Fibroblast of pulmonary artery (primary cell): ENCODE measurements around the gene MTMR6.

Experiments used
- DNase-seq: peaks from one replicate; pipeline ENCODE4 v3.0.0-alpha.2; 2010; ENCODE audit warnings: low read depth
- H3K4me3 ChIP-seq: replicated peaks from 2 replicates; pipeline ENCODE4 v1.5.1; 2011; ENCODE audit warnings: low read depth, mild to moderate bottlenecking, control low read depth, low read length, moderate library complexity
- CTCF ChIP-seq: IDR thresholded peaks from 2 replicates; pipeline ENCODE4 v1.5.1; 2011; ENCODE audit warnings: mild to moderate bottlenecking, control low read depth, low read length, inconsistent platforms; ENCODE audit errors: missing control alignments

MTMR6 gene

GRCh38 chr13:25295228-25295627, 7.9 kb upstream of the MTMR6 start:
- no peak overlapping the region for H3K4me3 ChIP-seq
- no peak for DNase-seq
- TF ChIP-seq CTCF, result no peak

GRCh38 chr13:25292301-25292700, 5.0 kb upstream of the MTMR6 start:
- no peak overlapping the region for H3K4me3 ChIP-seq
- DNase-seq, result no peak
- no peak for TF ChIP-seq CTCF

GRCh38 chr13:25291691-25292090, 4.4 kb upstream of the MTMR6 start:
- H3K4me3 ChIP-seq, result no peak overlapping the region
- DNase-seq, result no peak
- no peak for TF ChIP-seq CTCF

GRCh38 chr13:25288966-25289365, 1.7 kb upstream of the MTMR6 start:
- H3K4me3 ChIP-seq, result no peak overlapping the region
- no peak for TF ChIP-seq CTCF
- DNase-seq, result no peak

- peak; percentile 57 for DNase-seq
- peak overlapping the region; percentile 97 for H3K4me3 ChIP-seq
- TF ChIP-seq CTCF, result no peak
These were observed 850 bp downstream of the MTMR6 start for GRCh38 chr13:25286308-25286968.

GRCh38 chr13:25281935-25282332, 5.4 kb downstream of the MTMR6 start:
- DNase-seq, result no peak
- TF ChIP-seq CTCF, result no peak

More at GRCh38 chr13:25281935-25282332, 5.4 kb downstream of the MTMR6 start:
- no peak overlapping the region for H3K4me3 ChIP-seq
